SK-N-DZ (cell line): ENCODE measurements around the gene SLC9A2.

Source experiments
- DNase-seq: peaks from one replicate; pipeline ENCODE4 v3.0.0-alpha.2; 2015; ENCODE audit warnings: low spot score

Gene SLC9A2

GRCh38 chr2:102618452-102619413 is 620 bp upstream of the SLC9A2 start:
- DNase-seq: no peak

DNA sequence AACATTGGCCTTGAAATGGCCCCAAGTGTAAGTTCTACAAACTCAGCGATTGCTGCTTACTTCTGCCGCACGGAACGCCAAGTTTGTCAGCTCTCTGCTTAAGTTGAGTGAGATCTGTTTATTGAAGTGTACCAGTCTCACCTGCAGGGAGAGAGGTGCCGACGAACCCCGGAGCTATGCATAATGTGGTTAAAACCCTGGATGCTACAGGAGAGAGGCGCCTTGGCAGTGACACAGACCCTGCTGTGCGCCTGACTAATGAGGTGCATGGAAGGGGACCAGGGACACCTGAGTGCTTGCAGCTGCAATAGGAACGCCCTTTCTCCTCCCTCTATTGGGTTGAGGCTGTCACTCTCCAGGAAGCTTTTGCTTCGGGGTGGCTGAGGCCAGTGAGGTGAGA is 979 bp downstream of the SLC9A2 start:
- no peak for DNase-seq

DNA sequence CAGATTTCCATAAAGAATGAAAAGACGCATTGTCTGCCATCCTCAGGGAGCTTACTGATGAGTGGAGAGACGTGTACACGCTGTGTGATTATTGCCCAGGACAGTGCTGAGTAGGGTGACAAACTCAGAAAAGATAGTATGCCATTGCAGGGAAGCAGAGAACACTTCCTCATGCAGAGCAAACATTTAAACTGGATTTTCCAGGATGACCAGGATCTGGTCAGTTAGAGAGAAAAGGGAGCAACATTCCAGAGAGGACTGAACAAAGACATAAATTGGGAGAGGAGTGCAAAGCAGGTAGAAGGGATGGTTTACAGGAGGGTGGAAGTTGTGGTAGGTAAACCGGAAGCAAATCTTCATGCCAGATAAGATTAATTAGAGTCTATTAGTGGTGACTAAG is 2.3 kb downstream of the SLC9A2 start:
- no peak for DNase-seq

DNA sequence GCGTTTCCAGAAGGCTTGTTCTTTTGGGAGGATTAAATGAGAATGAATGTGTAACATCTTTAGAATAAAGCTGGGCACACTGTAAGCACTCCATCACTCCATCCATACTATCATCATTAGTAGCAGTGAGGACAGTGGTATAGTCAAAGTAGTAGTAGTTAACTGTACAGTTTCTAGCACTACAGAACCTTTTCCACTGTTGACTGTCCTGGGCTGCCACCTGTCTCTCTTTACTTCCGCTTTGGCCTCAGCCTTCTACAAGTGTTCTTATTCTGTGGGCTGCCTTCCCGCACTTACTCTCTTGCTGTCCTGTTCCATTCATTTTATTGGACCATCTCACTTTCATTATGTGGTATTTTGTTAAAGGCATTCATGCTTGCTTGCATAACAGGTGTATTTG is 3.3 kb downstream of the SLC9A2 start:
- no peak for DNase-seq

- no peak for DNase-seq
Measured at GRCh38 chr2:102630458-102630857, 11.1 kb downstream of the SLC9A2 start.

DNA sequence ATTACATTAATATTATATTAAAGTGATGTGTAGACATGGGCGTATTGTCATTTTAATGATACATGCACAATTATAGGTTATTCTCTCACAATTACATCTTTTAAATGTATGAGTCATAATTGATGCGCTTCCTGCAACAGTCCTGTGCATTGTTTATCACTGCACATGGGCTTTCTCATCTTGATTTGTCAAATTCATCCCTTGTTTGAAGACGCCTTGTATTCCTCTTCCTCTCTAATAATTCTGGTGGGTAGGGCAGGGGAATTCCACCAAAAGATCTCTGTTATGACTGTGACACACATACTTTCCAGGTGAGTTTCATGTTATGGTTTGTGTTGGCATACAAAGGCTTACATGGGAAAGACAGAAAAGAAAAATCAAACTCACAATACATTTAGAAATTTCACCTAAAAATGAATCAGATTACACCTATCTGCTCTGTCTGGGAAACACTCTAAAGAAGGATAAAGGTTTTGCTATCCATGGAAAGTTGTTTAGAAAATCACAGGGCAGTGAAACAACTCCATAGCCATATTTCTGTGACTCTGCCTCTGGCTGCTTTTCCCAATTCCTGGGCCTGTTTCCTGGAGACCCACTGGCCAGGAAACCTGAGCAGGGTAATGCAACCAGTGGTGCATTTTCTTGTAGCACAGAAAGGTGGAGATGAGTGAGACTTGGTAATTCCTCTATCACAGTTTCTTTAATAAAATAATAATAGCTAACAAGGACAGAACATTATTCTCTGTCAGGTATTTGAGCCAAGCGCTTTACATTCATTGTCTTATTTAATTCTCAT is 13.2 kb downstream of the SLC9A2 start:
- no peak for DNase-seq

GRCh38 chr2:102634831-102635241 is 15.5 kb downstream of the SLC9A2 start:
- DNase-seq: no peak

- no peak for DNase-seq
Measured at GRCh38 chr2:102635317-102635716, 16.0 kb downstream of the SLC9A2 start.

- no peak for DNase-seq
Measured at GRCh38 chr2:102636283-102636907, 17.0 kb downstream of the SLC9A2 start.

DNA sequence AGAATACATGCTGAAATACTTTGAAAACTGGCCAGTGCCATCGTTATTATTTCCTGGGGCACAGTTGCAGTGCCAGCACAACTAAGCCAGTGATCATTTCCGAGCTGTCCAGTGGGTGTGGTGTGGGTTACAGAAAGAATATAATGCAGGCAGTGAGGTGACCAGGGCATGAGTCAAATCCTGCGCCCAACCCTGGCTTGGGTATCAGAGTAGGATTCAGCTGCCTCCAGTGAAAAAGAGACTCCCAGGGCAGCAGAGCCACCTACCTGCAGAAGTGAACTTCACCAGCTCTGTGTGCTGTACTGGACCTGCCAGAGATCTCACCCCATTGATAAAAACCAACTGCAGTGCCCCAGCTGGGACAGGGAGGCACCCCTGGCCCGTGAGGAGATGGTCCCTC is 18.0 kb downstream of the SLC9A2 start:
- no peak for DNase-seq

GRCh38 chr2:102639429-102639828 is 20.1 kb downstream of the SLC9A2 start:
- no peak for DNase-seq

GRCh38 chr2:102652126-102652525 is 32.8 kb downstream of the SLC9A2 start:
- no peak for DNase-seq

- DNase-seq: no peak
Measured at GRCh38 chr2:102657770-102658169, 38.4 kb downstream of the SLC9A2 start.

DNA sequence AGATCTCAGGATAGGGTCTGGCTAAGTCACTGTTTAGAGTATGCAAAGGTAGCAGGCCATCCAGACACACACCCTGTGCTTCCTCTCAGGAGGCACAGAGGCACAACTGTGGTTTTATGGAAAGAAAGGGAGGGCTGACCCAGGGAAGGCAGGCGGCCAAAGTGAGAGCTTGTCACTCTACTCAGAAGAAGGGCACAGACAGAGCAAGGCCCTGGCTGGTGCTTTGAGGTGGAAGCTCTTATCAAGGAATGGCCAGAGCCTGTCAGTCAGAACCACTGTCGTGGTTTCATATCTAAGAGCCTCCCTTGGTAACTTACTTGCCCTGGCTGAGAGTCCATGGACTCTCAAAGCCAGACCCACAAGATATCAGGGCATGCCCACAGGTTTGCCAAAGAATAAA is 40.7 kb downstream of the SLC9A2 start:
- no peak for DNase-seq

GRCh38 chr2:102660574-102660973 is 41.2 kb downstream of the SLC9A2 start:
- no peak for DNase-seq

- DNase-seq: no peak
Measured at GRCh38 chr2:102661846-102662245, 42.5 kb downstream of the SLC9A2 start.

DNA sequence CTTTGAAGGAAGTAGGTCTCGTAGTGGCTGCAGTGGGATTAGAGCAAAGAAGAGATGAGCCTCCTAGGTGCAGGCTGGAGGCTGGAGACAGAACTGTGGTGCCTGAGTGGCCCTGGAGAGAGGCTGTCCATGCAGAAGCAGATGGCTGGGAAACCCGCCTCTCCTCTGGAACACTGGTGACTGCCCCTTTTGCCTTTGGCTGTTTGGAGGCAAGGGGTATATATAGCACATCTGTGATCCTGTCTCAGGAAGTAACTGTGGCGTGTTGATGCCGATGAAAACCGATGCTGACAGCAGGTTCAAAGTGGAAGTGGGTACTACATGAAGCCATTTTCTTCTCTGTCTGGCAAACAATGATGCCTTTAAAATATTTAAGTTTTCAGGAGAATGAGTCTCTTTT is 43.5 kb downstream of the SLC9A2 start:
- no peak for DNase-seq

DNA sequence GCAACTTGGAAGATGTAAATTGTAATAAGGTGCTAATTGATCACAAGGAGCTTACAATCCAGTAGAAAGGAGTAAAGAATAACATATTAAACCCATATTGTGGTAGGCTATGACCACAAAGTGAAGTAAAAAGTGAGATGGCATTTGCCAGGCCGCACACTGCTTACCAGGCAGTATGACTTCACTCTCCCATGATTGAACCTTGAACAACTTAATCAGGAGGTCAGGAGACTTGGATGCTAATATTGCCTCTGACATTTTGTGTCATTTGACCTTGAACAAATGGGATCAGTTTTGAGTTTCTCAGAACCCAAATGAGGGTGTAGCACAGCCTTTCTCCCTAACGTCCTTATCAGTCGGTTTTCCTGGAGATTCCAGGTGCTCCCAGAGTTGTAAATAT is 44.0 kb downstream of the SLC9A2 start:
- no peak for DNase-seq

DNA sequence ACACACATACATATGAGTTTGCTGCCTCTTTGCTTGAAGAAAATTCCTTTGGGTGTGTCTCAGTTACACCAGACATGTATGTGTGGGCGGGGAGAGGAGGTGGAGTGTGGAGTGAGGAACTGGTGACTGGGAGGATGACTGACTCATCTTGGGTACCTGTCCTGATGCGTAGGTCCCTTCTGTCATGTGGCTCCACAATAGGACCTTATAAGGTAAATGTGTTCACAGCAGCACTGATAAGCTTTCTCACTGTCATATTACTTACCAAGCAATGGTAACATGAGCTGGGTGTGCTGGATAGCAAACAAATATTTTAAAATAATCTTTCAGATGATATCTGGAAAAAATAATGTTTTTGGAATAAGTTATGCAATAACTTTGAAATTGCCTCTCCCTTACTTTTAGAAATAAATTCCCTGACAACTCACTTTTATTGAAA is 45.1 kb downstream of the SLC9A2 start:
- no peak for DNase-seq

GRCh38 chr2:102667072-102667471 is 47.7 kb downstream of the SLC9A2 start:
- DNase-seq: no peak

DNA sequence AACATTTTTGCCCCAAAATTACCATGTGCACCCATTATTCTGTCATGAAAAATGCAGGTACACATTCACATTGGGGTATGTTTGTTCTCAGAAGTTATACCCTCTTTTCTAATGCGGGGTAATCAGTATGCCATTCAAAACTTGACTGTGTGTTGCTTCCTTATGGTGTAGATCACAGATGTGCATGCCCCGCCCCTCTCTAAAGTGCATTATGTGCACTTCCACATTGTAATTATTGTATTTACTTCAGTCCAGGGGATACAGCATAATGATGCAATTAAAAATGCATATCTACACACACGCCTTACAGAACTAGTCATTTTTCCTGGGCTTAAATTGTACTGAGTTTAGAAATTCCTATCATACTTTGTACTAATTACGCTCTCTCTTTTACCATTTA is 48.8 kb downstream of the SLC9A2 start:
- no peak for DNase-seq

DNA sequence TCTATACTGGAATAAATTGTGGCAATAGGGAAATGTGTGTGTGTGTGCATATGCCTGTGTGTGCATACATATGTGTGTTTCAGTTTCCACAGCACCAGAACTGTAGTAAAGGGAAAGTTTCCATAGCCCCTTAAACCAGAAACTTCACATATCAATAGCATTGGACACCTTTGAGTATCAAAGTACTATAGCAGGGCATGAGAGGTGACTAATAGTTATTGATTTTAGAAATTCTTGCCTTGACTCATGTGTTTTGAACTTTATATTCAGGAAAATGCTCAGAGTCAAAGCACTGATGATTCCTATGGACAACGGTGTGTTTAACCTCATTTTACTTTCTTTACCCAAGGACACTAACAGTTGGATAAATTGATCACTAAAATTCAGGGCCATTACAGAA is 50.0 kb downstream of the SLC9A2 start:
- no peak for DNase-seq
